Stimulated activated CD8-positive, alpha-beta memory T cell treated with anti-CD3 and anti-CD28 coated beads, Interleukin-15, amount 100 ng/mL, for 48 hours (primary cell): ENCODE measurements around the gene SLCO4A1.

Source experiments
- DNase-seq, 2 donors: peaks; one replicate each; pipeline ENCODE4 v3.0.0-alpha.2; 2020; ENCODE audit warnings: low read depth in 2 of 2

SLCO4A1 gene

DNA sequence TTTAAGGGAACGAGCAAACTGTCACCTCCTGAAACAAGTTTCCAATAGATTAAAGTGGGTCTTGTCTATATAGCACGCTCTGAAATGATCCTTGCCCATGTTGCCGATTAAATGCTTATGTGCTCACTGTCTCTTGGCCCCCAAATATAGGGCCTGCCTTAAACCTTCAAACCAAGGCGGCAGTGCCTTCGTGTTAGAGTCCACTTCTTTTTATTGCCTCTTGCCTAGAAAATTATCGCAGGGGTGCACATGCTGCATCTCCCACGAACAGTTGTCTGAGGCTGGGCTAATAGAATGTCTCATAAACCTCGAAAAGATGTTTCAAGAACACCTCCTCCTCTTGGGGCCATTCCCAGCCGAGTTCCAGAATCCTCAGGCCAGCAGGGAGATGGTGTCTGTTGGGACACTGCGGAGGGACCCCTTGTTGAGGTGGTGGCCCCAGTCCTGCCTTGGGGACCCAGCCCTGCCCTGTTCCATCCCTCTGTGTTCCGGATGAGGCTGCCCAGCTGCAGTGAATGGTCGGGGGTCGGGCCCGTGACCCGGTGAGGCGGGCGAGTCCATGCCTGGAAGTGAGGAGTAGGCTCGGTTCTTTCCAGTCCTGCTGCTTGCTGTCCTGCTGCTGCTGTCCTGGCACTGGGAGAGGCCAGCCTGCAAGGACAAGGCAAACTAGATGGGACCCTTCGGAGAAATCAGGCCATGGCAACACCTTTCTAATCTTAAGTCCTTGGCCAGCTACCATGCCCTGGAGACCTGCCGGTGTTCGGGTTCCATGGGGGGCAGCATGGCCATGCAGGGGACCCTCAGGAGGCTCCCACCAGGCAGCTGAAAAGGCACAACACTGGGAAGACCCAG is 34.7 kb upstream of the SLCO4A1 start:
- DNase-seq = no peak

DNA sequence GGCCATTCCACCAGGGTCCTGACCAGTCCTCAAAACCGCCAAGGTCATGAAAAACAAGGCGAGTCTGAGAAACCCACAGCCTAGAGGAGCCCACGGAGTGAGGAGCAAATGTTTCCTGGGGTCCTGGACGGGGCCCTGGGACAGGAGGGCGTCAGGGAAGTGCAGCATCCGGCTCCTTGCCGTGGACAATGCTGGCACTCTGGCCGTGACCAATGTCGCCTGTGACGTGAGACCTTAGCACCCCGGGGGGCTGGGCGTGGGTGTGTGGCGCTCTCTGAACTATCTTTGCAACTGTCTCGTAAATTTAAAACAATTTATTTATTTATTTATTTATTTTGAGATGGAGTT is 34.1 kb upstream of the SLCO4A1 start:
- no peak for DNase-seq

DNA sequence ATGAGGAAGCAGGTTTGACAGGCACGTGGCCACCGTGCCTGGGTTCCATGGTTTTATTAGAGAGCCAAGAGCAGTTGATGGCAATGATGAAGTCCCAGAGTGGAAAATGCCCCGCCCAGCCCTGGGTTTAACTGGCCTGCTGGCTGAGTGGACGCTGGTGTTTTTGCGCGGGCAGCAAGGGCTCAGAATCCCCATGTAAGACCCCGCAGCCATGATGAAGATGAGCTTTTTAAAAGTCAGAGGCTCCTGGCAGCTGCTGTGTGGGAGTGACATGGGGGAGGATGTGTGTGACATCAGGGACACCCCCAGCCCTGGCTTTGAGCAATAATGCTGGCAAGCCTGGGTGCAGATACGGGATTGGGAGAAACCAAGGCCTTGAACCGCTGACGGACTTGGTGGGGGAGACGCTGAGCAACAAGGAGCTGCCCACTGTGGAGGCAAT is 33.0 kb upstream of the SLCO4A1 start:
- no peak for DNase-seq

DNA sequence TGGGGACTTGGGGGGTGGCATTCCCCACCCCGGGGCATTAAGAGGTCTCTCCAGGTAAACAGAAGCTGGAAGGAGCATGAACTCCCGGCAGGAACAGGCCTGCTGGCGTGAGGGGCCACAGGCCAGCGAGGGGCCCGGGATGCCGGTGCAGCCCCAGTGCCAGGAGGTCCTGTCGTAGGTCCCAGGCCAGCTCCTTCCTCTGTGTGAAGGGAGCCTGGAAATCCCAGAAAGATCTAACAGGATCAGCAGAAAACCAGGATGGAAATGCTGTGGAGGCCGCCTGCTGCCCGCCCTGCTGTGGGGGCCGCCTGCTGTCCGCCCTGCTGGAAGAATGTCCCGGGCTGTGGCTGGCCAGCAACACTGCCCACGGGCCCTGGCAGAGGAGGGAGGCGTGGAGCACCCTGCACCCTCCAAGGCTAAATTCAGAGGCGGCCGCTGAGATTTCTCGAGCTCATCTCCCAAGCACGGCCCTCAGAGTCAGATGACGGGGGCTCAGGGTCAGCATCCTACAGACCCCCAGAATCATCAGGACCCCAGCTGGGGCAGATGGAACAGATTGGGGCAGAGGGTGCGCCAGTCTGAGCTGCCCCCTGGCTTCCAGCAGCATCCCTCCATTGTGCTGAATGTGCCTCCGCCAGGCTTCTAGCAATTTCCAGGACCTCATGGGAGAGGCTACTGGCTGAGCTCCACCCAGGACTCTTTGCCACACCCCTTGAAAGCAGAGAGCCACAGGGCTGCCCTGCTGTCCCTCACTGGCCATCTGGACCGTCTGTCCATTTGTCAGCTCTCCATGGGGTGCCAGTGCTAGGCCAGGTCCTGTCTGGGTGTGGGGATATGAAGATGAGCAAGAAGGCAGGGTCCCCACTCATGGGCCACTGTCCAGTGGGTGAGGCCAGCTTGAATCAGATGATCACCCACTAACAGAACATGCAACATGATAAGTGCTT is 32.2 kb upstream of the SLCO4A1 start:
- no peak for DNase-seq

DNA sequence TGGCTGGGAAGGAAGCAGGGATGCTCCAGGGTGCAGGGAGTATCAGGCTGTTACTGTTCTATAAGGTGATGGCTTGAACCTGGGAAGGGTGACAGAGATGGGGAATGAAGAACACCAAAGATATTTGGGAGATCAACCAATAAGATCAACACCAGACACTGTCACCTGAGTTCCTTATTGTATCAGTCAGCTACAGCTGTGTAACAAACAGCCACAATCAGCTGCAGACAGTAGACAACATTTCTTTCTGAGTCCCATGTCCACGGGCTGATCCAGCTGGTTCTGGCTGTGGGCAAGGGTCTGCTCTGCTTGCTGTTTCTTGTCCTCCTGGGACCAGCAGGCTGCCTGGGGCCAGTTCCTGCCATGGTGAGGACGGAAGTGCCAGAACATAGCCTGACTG is 31.3 kb upstream of the SLCO4A1 start:
- no peak for DNase-seq

DNA sequence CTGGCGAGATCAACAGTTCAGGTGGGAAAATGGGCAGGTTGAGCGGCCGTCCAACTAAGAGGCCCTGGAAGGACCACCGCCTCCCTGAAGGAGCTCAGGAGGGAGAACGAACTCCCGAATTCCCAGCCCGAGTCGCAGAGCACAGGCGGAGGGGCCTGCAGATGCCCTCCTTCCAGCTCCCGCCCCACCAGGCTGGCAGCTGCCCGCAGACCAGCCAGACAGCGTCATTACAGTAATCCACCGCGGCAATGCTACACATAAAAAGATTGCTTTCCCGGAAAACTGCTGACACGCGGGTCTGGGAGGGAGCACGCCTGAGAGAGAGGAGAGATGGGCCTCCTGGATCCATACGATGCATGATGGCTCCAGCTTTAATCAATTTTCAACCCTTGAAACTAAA is 30.5 kb upstream of the SLCO4A1 start:
- DNase-seq = no peak

DNA sequence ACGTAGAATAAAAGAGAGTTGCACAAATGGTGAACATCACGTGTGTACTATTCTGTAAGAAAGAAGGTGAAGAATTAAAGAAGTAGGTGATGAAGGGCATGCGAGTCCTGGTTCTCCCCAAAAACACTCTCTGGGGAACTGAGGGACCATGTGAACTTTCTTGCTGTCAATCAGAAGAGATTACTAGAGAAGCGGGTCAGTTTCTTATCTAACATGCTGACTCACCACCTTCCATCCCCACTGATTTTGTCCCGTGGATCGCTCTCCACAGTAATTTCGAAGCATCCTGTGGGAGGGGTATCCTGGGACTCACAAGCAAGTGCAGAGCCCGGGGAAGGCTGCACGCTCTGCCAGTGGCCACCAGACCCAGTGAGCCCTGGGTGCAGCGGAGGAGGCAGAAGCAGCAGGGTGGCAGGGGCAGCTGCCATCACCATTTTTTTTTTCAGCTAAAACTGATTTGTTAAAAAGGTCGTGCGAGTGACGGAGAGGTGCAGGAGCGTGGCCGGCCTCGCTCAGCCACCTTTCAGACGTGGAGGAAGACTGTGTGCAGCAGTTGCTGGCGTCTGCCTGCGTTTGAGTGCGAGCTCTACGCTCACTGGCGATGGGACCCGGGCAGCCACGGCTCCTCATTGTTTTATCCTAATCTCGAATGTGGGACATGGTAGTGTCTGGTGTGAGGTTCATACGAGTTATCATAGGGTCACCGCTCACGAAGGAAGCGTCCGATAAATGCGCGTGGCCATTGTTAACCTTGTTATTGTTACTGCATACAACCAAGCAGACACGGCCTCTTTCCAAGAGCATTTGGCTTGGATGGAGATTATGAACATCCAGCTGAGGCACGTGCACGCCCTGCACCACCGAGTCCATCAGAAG is 28.0 kb upstream of the SLCO4A1 start:
- no peak for DNase-seq

DNA sequence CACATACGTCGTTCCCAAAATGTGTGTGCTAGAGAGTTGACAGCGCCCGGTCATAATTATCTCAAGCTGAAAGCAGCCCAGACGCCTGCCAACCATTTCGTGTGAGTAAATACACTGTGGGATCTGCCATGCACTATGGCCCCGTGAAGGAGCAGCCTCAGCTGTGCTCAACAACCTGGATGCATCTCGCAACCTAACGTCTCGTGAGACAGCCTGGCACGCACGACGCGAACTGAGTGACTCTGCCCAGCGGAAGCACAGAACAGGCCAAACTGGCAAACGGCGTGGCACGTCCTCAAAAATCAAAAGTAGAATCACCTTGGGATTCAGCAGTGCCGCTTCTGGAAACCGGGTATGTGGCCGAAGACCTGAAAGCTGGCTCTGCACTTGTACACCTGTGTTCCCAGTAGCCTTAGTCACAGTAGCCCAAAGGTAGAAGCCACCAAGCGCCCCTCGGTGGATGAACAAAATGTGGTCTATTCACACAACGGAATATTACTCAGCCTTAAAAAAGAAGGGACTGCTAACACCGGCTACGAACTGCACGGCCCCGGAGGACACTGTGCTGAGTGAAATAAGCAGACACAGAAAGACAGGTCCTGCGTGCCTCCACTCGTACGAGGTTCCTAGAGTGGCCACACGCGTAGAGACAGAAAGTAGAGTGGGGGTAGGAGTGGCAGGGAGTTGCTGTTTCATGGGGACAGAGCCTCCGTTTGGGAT is 27.2 kb upstream of the SLCO4A1 start:
- DNase-seq = no peak

DNA sequence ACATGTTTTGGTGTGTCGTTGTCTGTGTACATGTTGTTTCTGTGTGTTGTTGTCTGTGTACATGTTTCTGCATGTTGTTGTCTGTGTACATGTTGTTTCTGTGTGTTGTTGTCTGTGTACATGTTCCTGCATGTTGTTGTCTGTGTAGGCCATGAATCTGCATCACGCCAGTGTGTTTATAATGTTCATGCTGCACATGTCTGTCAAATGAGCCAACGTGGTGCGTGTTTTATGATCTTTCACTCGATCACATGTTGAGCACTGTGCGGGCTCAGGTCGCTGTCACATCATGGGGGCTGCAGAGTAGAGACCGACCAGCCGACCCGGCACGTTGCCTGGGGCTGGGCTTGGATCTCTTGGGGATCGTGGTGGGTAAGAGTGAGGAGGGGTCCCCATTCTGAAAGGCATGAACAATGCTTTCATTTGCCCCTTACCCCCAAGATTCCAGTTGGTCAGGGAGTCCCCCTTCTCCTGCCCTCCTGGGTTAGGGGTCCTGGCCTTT is 26.5 kb upstream of the SLCO4A1 start:
- no peak for DNase-seq

DNA sequence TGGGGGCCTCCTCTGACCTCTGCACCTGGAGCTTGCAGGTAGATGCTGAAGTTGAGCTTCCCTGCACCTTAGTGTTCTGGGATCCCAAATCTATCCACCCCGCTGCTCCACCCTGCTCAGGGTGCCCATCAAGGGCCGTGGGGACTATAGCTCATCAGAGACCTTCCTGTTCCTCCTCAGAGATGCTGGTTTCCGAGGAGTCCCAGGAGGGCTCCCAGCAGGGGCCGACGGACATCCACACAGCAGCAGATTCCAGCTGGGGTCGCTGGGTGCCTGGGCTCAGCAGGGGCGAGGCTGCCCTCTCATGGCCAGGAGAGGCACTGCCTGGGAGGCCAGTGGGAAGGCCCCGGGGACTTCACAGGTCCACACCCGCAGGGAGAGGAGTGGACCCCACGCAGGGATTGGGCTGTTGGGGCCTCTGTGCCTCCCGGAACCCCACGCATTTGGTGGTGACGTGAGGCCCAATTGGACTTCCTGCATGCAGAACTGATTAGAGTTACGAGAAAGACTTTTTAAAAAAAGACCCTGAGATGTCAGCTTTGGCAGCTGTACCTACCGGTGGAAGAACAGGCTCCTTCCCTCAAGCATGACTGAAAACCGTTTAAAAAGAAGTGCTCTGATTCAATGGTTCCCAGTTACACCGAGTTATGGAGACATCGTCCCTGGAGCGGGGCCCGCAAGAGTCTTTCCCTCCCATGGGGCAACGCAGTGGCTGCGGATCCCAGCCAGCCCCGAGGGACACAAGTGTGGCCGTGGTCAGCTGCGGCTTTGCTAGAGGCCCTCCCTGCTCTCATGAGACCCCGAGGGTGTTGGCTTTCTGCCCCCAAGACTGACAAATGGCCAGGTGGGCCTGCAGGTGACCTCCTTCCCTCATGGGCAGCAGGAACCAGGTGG is 25.3 kb upstream of the SLCO4A1 start:
- peak; percentile 62 to 72 for DNase-seq

DNA sequence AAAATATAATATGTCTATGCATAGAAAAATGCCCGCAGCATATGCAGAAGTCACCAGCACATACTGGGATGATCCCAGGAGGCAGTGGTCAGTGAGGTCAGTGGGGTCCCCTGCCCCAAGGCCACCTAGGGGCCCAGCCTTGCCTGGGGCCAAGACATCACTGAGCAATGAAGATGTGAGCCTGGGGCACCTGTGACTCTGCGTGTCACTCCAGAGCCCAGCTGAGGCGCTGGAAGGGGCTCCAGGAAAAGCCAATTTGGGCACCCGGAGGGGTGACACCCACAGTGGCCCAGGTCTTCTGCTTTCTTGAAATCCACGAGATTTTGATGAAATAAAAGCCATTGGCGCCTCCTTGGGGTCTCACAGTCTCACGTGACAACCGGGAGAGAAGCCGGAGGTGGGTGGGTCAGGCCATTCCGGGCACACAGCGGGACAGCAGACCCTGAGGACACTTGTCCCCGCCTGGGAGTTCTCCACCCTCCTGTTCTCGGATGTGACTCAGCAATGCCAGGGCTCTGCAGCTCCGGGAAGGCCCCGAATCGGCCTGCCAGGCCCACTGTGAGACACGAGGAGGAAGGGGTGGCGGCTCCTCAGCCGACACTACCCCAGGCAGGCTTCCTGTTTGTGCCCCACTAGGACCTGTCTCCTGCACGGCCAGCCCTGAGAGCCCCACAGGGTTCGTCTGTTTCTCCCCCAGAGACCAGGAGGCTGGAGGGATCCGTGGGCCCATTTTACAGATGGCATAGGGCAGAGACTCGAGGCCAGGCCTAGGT is 24.4 kb upstream of the SLCO4A1 start:
- peak; percentile 68 to 69 for DNase-seq

DNA sequence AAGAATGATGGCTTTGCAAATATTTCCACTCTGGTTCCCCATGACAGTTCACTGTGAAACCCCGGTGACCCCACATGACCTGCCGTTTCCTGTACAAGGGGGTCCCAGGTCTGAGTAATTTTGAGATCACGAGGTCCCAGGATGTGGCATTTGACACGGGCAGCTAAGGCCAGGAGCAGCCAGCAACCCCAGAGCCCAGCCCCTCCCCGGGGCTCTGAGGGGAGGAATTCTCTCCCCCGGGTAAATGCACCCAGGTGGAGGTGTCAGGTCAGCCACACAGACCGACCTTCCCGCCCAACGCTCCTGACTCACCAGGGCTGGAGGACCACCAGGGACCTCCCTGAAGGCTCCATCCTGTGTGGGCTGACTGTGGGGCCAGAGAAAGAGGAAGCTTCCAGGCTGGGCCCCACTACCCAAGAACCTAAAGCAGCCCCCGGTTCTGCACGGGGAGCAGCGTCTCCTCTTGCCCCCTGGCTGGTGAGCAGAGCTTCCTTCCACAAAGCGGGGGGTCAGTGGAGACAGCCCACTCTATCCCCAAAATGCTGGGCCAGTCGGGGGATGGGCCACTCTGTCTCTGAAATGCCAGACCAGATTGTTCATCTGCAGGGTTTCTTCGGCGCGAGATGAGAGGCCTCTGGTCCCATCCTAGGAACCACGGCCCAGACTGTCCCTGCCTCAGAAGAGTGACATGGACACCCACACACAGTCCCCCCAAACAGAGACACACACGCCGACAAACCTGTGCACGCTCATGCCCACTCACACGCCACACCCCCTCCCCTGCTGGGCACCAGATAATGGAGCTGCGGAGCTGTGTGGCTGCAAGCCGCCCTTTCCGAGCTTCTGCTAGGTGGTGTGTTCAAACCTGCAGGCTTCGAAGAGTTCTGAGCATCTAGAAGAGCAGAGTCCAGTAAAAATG is 23.4 kb upstream of the SLCO4A1 start:
- DNase-seq = peak; percentile 67 to 78

DNA sequence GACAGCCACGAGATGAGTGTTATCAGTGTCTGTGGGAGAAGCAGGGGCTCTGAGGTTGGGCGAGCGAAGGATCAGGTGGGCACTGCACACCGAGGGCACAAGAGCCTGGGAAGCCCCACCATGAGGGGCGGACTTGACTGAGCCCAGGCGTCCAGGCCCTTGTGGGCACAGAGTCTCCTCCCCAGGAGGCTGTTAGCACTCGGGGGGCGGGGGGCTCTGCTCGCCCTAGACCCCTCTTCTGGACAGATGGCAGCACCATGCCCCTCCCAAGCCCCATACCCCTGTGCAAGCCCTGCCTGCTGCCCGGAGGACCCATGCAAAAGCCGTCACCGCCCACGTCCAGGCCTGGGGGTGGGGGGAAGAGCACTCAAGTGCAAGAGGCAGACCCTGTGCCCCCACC is 21.7 kb upstream of the SLCO4A1 start:
- no peak for DNase-seq

DNA sequence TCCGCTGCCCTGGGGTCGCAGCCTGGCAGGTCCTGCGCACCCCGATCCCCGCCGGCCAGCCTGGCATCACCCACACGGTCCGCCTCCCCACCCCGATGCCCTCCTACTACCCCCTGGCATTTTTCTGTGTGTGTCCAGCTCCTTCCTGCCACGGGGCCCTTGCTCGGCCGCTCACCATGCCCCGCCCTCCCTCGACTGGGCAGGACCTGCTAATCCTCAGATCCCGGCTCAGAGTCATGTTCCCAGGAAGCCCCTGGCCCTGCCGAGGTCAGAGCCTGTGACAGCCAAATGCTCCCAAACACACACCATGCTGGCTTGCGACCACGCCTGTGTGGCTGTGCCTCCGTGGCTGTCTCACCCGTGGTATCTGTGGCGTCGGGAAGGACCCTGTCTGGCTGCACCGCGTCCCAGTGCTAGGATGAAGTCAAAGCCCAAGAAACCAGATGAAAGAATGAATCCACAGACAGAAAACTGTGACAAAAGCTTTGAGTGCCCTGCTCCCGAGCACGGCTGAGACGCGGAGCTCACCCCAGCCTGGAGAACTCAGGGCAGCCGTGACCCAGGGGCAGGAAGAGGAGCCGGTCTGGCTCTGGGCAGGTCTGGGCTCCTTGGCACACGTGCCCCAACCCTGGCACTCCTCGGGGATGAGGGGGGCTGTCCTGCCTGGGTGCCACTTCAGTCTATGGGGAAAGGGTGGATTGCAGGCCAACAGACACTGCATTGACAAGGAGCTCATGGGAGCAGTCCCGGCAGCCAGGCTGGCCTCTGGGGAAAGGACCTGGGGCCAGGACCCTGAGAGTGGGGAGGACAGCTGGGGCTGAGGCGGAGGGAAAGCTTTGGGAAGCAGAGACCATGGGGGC is 20.8 kb upstream of the SLCO4A1 start:
- no peak for DNase-seq

DNA sequence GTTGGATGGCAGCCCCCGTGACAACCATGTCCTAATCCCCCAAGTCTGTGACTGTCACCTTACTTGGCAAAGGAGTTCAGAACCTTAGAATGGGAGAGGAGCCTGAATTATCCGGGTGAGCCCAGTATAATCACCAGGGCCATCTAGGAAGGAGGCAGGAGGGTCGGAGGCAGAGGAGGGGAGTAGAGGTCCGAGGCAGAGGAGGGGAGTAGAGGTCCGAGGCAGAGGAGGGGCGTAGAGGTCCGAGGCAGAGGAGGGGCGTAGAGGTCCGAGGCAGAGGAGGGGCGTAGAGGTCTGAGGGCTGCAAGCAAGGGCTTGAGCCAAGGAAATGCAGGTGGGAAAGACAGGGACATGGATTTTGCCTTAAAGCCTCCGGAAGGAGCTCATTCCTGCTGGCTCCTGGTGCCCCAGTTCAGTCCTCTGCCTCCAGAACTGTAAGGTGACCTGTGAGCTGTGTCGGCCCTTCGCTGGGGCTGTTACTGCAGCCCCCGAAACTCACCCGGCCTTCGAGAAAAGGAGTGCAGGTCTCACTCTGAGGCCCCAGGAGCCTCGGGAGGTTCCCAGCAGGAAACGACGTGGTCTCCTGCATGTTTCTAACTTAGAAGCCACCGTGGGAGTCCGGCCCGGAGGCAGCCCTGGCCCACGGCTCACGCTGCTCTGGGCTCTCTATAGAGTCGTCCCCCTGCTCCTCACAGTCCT is 20.0 kb upstream of the SLCO4A1 start:
- no peak for DNase-seq

DNA sequence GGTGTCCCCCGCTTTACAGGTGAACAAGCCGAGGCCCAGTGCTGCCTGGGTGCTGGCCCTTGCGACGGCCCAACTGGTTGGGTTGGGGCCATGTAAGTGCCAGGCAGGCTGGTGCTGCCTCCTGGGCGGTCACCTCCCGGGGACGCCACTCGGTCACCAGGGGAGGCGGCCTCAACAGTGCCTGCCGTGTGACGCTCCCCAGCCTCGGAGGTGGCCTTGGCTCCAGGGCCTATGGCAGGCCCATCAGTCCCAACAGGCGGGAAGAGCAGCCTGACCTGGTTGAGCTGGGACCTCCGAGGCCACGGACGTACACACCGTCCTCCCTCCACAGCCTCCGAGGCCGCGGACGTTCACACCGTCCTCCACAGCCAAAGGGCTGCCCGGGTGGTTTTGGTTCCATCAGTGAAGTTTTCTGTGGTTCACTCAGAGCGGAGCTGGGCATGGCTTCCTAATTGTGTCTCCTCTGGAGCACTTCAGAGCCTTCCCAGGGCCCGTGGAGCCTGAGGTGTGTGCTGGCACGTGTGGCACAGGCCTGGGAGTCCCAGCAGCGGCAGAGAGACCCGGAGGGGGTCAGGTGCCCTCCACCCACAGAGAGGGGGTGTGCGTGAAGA is 19.3 kb upstream of the SLCO4A1 start:
- DNase-seq = no peak
